HL-60 (cell line): ENCODE data around the gene FNIP2.

Experiments
- CTCF ChIP-seq: IDR thresholded peaks from one replicate; pipeline ENCODE4 v1.5.1; 2011; ENCODE audit warnings: low read length, control low read depth, inconsistent platforms; ENCODE audit not compliant: insufficient read depth
- GABPA ChIP-seq: IDR thresholded peaks from 2 replicates; pipeline ENCODE4 v1.6.1; 2012; ENCODE audit warnings: low read depth

GRCh38 chr4:158845311-158846041, 76.7 kb downstream of the FNIP2 start:
- TF ChIP-seq GABPA: no peak
- TF ChIP-seq CTCF: no peak
